Panc1 (cell line): ENCODE measurements around the gene CCDC180. TPM values are rescaled to one million over a fixed set of nuclear protein-coding genes. Genes with fewer than 3 reads are reported as not detected.

Experiments
- ATAC-seq: fragments of 200-7000 bp; cut with Tn5 transposase; 2 replicates; pipeline ENCODE4 v1.9.1; 2020; ENCODE audit warnings: mild to moderate bottlenecking, moderate library complexity
- BruUV-seq: library from RNA; stranded (reverse); fragments of 400-500 nt; replicated peaks from 2 replicates; lab custom pipeline; 2021; lab: Mats Ljungman, UMichigan
- CTCF ChIA-PET: fragments of 300-600 bp; sonication (Branson Sonifier 250); formaldehyde crosslinking; loops from one replicate; lab custom pipeline; 2022; ENCODE audit warnings: antibody characterized with exemption; lab: Charles Lee
- POLR2A ChIA-PET: fragments of 300-600 bp; sonication (Branson Sonifier 250); formaldehyde crosslinking; loops from one replicate; lab custom pipeline; 2022; ENCODE audit warnings: antibody characterized with exemption; lab: Charles Lee
- DNase-seq: peaks from one replicate; pipeline ENCODE4 v3.0.0-alpha.2; 2010; ENCODE audit warnings: low read depth, low spot score
- H3K27ac ChIP-seq: 2 replicates; pipeline ENCODE4 v1.5.1; 2011; ENCODE audit warnings: mild to moderate bottlenecking, low read length, inconsistent platforms
- H3K27me3 ChIP-seq: fragments of 200-500 bp; sonication (Bioruptor generic); 2 replicates; pipeline ENCODE4 v1.6.0; 2014; ENCODE audit warnings: low read length, inconsistent platforms; ENCODE audit not compliant: control insufficient read depth, insufficient read depth
- H3K36me3 ChIP-seq: fragments of 200-500 bp; sonication (Bioruptor generic); 2 replicates; pipeline ENCODE4 v1.5.1; 2014; ENCODE audit warnings: inconsistent platforms, mild to moderate bottlenecking, low read length, moderate library complexity; ENCODE audit not compliant: control insufficient read depth, insufficient read depth
- H3K4me1 ChIP-seq: 2 replicates; pipeline ENCODE4 v1.5.1; 2011; ENCODE audit warnings: inconsistent platforms, mild to moderate bottlenecking, low read length, moderate library complexity; ENCODE audit not compliant: control insufficient read depth, insufficient read depth
- H3K4me3 ChIP-seq, 2 experiments: 2 replicates each; pipeline ENCODE4 v1.5.1; 2011 to 2012; ENCODE audit warnings: low read depth in 2 of 2, low read length in 2 of 2, mild to moderate bottlenecking in 2 of 2, inconsistent platforms in 1 of 2, moderate library complexity in 1 of 2
- H3K9me3 ChIP-seq: fragments of 200-500 bp; sonication (Bioruptor generic); 2 replicates; pipeline ENCODE4 v1.5.1; 2014; ENCODE audit warnings: low read depth, mild to moderate bottlenecking, inconsistent platforms, low read length, moderate library complexity; ENCODE audit not compliant: control insufficient read depth, insufficient read depth
- POLR2AphosphoS5 ChIP-seq: IDR thresholded peaks from 2 replicates; pipeline ENCODE4 v1.6.1; 2012; ENCODE audit warnings: mild to moderate bottlenecking, low read depth, low read length, moderate library complexity
- SIN3A ChIP-seq: IDR thresholded peaks from 2 replicates; pipeline ENCODE4 v1.6.1; 2012; ENCODE audit warnings: low read depth, mild to moderate bottlenecking, low read length, moderate library complexity, borderline replicate concordance; ENCODE audit not compliant: insufficient read depth
- TCF7L2 ChIP-seq: IDR thresholded peaks from 2 replicates; pipeline ENCODE4 v1.6.1; 2011; ENCODE audit warnings: mild to moderate bottlenecking, low read depth, low read length, inconsistent platforms
- in situ Hi-C: cut with HindIII; loops from 2 replicates; pipeline ENCODE4 v1.10.0; 2016; ENCODE audit warnings: low sequenced_read_pairs, low pct_unique_long_range_greater_than_20kb
- intact Hi-C: fragments of 100-400 bp; cut with micrococcal nuclease; formaldehyde crosslinking; loops from one replicate; pipeline ENCODE4 v1.10.0; 2022; ENCODE audit not compliant: unreplicated experiment
- total RNA-seq: library from RNA; stranded (reverse); gene quantifications from one replicate; pipeline ENCODE4 v1.2.1, GENCODE V29; 2021; ENCODE audit not compliant: unreplicated experiment
- TF ChIP-seq, protein P1 (sequence below), 2 experiments: IDR thresholded peaks; 2 replicates each; pipeline ENCODE4 v1.6.1; 2011 to 2012; ENCODE audit warnings: low read depth in 2 of 2, control low read depth in 1 of 2, low read length in 1 of 2, mild to moderate bottlenecking in 1 of 2, moderate library complexity in 1 of 2; ENCODE audit not compliant: insufficient read depth in 1 of 2
- TF ChIP-seq, protein P2 (sequence below): fragments of 450-650 bp; IDR thresholded peaks from 2 replicates; pipeline ENCODE4 v1.5.1; 2017; ENCODE audit warnings: mild to moderate bottlenecking

CCDC180 gene
- total RNA-seq, 1 experiment from 2014 or later: 2.9 TPM

DNA sequence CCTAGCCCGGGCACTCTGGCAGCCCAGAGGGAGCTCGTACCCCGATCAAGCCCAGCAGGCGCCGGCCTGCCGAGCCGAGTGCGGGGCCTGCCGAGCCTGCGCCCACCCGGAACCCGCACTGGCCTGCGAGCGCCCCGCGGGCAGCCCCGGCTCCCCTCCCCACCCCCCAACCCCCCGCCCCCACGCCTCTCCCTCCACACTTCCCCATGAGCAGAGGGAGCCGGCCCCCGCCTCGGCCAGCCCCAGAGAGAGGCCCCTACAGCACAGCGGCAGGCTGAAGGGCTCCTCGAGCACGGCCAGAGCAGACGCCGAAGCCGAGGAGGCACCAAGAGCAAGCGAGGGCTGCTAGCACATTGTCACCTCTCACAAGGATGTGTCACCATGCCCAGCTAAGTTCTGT, 36.2 kb upstream of the CCDC180 start:
- no peak for ATAC-seq
- TF ChIP-seq, protein P1, sequence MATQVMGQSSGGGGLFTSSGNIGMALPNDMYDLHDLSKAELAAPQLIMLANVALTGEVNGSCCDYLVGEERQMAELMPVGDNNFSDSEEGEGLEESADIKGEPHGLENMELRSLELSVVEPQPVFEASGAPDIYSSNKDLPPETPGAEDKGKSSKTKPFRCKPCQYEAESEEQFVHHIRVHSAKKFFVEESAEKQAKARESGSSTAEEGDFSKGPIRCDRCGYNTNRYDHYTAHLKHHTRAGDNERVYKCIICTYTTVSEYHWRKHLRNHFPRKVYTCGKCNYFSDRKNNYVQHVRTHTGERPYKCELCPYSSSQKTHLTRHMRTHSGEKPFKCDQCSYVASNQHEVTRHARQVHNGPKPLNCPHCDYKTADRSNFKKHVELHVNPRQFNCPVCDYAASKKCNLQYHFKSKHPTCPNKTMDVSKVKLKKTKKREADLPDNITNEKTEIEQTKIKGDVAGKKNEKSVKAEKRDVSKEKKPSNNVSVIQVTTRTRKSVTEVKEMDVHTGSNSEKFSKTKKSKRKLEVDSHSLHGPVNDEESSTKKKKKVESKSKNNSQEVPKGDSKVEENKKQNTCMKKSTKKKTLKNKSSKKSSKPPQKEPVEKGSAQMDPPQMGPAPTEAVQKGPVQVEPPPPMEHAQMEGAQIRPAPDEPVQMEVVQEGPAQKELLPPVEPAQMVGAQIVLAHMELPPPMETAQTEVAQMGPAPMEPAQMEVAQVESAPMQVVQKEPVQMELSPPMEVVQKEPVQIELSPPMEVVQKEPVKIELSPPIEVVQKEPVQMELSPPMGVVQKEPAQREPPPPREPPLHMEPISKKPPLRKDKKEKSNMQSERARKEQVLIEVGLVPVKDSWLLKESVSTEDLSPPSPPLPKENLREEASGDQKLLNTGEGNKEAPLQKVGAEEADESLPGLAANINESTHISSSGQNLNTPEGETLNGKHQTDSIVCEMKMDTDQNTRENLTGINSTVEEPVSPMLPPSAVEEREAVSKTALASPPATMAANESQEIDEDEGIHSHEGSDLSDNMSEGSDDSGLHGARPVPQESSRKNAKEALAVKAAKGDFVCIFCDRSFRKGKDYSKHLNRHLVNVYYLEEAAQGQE (IDR thresholded peaks at IDR 0.05; ENCODE audit: insufficient read depth in 1 of 2, low read depth in 2 of 2, low read length in 1 of 2): no peak
- TF ChIP-seq POLR2AphosphoS5 (no peak), TCF7L2 (no peak), SIN3A (no peak)
- TF ChIP-seq, protein P2, sequence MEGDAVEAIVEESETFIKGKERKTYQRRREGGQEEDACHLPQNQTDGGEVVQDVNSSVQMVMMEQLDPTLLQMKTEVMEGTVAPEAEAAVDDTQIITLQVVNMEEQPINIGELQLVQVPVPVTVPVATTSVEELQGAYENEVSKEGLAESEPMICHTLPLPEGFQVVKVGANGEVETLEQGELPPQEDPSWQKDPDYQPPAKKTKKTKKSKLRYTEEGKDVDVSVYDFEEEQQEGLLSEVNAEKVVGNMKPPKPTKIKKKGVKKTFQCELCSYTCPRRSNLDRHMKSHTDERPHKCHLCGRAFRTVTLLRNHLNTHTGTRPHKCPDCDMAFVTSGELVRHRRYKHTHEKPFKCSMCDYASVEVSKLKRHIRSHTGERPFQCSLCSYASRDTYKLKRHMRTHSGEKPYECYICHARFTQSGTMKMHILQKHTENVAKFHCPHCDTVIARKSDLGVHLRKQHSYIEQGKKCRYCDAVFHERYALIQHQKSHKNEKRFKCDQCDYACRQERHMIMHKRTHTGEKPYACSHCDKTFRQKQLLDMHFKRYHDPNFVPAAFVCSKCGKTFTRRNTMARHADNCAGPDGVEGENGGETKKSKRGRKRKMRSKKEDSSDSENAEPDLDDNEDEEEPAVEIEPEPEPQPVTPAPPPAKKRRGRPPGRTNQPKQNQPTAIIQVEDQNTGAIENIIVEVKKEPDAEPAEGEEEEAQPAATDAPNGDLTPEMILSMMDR: no peak

DNA sequence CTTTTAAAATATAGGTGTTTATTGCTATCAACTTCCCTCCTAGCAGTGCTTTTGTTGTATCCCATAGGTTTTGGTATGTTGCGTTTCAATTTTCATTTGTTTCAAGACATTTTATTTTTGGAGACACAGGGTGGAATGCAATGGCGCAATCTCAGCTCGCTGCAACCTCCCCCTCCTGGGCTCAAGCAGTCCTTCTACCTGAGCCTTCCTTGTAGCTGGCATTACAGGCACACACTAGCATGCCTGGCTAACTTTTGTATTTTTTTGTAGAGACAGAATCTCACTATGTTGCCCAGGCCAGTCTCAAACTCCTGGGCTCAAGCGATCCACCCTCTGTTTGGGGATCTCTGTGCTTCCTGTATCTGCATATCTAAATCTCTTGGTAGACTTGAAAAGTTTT, 35.4 kb upstream of the CCDC180 start:
- H3K4me3 ChIP-seq: no peak overlapping the region
- no peaks in the 10 kb centered on the region for H3K27me3 ChIP-seq
- in situ Hi-C loops (no loop called here), intact Hi-C loops (no loop called here)
- DNase-seq (no peak), ATAC-seq (no peak)
- H3K27ac ChIP-seq: no peak overlapping the region
- BruUV-seq: no TSS peak
- no peaks in the 10 kb centered on the region for H3K9me3 ChIP-seq
- no peaks in the 10 kb centered on the region for H3K36me3 ChIP-seq
- no peaks in the 10 kb centered on the region for H3K4me1 ChIP-seq
- POLR2A ChIA-PET: no interaction called here
- TF ChIP-seq, protein P1 (IDR thresholded peaks at IDR 0.05; ENCODE audit: insufficient read depth in 1 of 2, low read depth in 2 of 2, low read length in 1 of 2): no peak
- TF ChIP-seq TCF7L2: no peak
- CTCF ChIA-PET: no interaction called here

More for the DNA sequence above, 36.2 kb upstream of the CCDC180 start:
- Histone ChIP-seq H3K27ac (no peak overlapping the region), H3K9me3 (no peaks in the 10 kb centered on the region), H3K27me3 (no peaks in the 10 kb centered on the region), H3K36me3 (no peaks in the 10 kb centered on the region), H3K4me3 (no peak overlapping the region), H3K4me1 (no peaks in the 10 kb centered on the region)
- intact Hi-C loops (no loop called here), in situ Hi-C loops (no loop called here)
- ChIA-PET CTCF (no interaction called here), POLR2A (no interaction called here)
- BruUV-seq: no TSS peak
- DNase-seq: no peak
